GM12891 (cell line): ENCODE measurements around the gene LYPD6B.

Experiments used
- POLR2A ChIP-seq: IDR thresholded peaks from 2 replicates; pipeline ENCODE4 v1.6.1; 2011; ENCODE audit warnings: low read depth, low read length, control low read depth
- POLR2AphosphoS5 ChIP-seq: IDR thresholded peaks from 2 replicates; pipeline ENCODE4 v1.6.1; 2011; ENCODE audit warnings: low read depth, low read length, control low read depth

DNA sequence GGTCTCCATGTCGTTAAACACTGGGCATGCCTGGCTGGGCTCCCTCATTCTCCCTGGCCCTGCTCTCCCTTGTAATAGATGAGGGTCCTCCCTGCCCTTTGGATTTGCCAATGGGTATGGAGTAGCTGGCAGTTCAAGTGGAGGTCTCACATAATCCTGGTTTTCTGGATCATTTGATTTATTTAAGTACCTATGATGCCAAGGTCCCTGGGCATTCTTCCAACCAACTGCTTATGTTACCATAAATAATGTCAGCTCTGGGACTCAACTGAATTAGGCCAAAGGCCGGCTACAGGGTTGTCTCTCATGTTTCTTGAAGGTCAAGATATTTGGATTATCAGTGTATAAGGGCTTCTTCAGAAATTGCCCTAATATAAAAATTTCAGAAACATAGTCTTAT, 186.9 kb downstream of the LYPD6B start:
- no peak for TF ChIP-seq POLR2A
- no peak for TF ChIP-seq POLR2AphosphoS5
